H9 (cell line): ENCODE measurements around the gene FHL2. TPM values are rescaled to one million over a fixed set of nuclear protein-coding genes. Genes with fewer than 3 reads are reported as not detected.

Experiments used
- DNase-seq: peaks from one replicate; pipeline ENCODE4 v3.0.0-alpha.2; 2017
- H2AFZ ChIP-seq: one replicate; pipeline ENCODE4 v1.6.1; 2013; ENCODE audit warnings: mild to moderate bottlenecking, low read length, control low read depth, moderate library complexity
- H2AK5ac ChIP-seq: 2 replicates; pipeline ENCODE4 v1.6.1; 2013; ENCODE audit warnings: low read length, control low read depth, mixed read lengths; ENCODE audit not compliant: insufficient read length
- H2BK120ac ChIP-seq: one replicate; pipeline ENCODE4 v1.6.1; 2013; ENCODE audit warnings: low read depth, mild to moderate bottlenecking, low read length, control low read depth, inconsistent platforms; ENCODE audit not compliant: poor library complexity, severe bottlenecking
- H2BK12ac ChIP-seq: 2 replicates; pipeline ENCODE4 v1.6.1; 2013; ENCODE audit warnings: low read length, control low read depth, mixed read lengths, low read depth; ENCODE audit not compliant: insufficient read length
- H2BK15ac ChIP-seq: 2 replicates; pipeline ENCODE4 v1.6.1; 2013; ENCODE audit warnings: low read depth, low read length, control low read depth
- H2BK20ac ChIP-seq: one replicate; pipeline ENCODE4 v1.6.1; 2013; ENCODE audit warnings: low read depth, mild to moderate bottlenecking, low read length, control low read depth, inconsistent platforms; ENCODE audit not compliant: poor library complexity, severe bottlenecking
- H2BK5ac ChIP-seq: 2 replicates; pipeline ENCODE4 v1.6.1; 2013; ENCODE audit warnings: low read length, control low read depth, mixed read lengths; ENCODE audit not compliant: insufficient read length
- H3K14ac ChIP-seq: 2 replicates; pipeline ENCODE4 v1.6.1; 2013; ENCODE audit warnings: low read length, control low read depth; ENCODE audit not compliant: insufficient read depth
- H3K18ac ChIP-seq: 2 replicates; pipeline ENCODE4 v1.6.1; 2013; ENCODE audit warnings: low read depth, mild to moderate bottlenecking, mixed read lengths, low read length, control low read depth; ENCODE audit not compliant: insufficient read length
- H3K23ac ChIP-seq: 2 replicates; pipeline ENCODE4 v1.6.1; 2013; ENCODE audit warnings: low read length, control low read depth, mixed read lengths, low read depth; ENCODE audit not compliant: insufficient read length
- H3K23me2 ChIP-seq: 2 replicates; pipeline ENCODE4 v1.6.1; 2013; ENCODE audit warnings: low read depth, mild to moderate bottlenecking, mixed read lengths, low read length, control low read depth; ENCODE audit not compliant: insufficient read length, poor library complexity, severe bottlenecking
- H3K27ac ChIP-seq: 2 replicates; pipeline ENCODE4 v1.5.1; 2013; ENCODE audit warnings: low read length, control low read depth, mixed read lengths, low read depth; ENCODE audit not compliant: insufficient read length
- H3K27me3 ChIP-seq: 2 replicates; pipeline ENCODE4 v1.6.1; 2013; ENCODE audit warnings: low read length, control low read depth, inconsistent platforms; ENCODE audit not compliant: insufficient read depth
- H3K4ac ChIP-seq: 2 replicates; pipeline ENCODE4 v1.6.1; 2013; ENCODE audit warnings: low read depth, mild to moderate bottlenecking, control low read depth, inconsistent platforms, low read length, moderate library complexity
- H3K4me1 ChIP-seq: 2 replicates; pipeline ENCODE4 v1.6.1; 2013; ENCODE audit warnings: low read length, control low read depth, inconsistent platforms; ENCODE audit not compliant: insufficient read depth
- H3K4me2 ChIP-seq: 2 replicates; pipeline ENCODE4 v1.6.1; 2013; ENCODE audit warnings: low read length, control low read depth, mixed read lengths; ENCODE audit not compliant: insufficient read length, insufficient read depth
- H3K56ac ChIP-seq: 2 replicates; pipeline ENCODE4 v1.6.1; 2013; ENCODE audit warnings: low read depth, mild to moderate bottlenecking, mixed read lengths, low read length, control low read depth; ENCODE audit not compliant: insufficient read length
- H3K79me1 ChIP-seq: 2 replicates; pipeline ENCODE4 v1.6.1; 2013; ENCODE audit warnings: low read depth, mild to moderate bottlenecking, moderate library complexity, low read length, control low read depth, inconsistent platforms; ENCODE audit not compliant: insufficient read depth, poor library complexity, severe bottlenecking
- H3K79me2 ChIP-seq: 2 replicates; pipeline ENCODE4 v1.6.1; 2013; ENCODE audit warnings: low read length, control low read depth, inconsistent platforms; ENCODE audit not compliant: insufficient read depth
- H3K9ac ChIP-seq: 2 replicates; pipeline ENCODE4 v1.6.1; 2013; ENCODE audit warnings: low read length, control low read depth, mixed read lengths; ENCODE audit not compliant: insufficient read length; ENCODE audit errors: extremely low read depth
- H3K9me3 ChIP-seq: one replicate; pipeline ENCODE4 v1.6.1; 2013; ENCODE audit warnings: low read depth, low read length, inconsistent platforms; ENCODE audit not compliant: control insufficient read depth
- H3T11ph ChIP-seq: one replicate; pipeline ENCODE4 v1.6.1; 2013; ENCODE audit warnings: mild to moderate bottlenecking, low read length, control low read depth, inconsistent platforms
- H4K20me1 ChIP-seq: one replicate; pipeline ENCODE4 v1.6.1; 2013; ENCODE audit not compliant: control insufficient read depth, insufficient read length, insufficient read depth
- H4K5ac ChIP-seq: 2 replicates; pipeline ENCODE4 v1.6.1; 2013; ENCODE audit warnings: low read depth, mild to moderate bottlenecking, mixed read lengths, low read length, control low read depth; ENCODE audit not compliant: insufficient read length
- H4K8ac ChIP-seq: replicated peaks from 2 replicates; pipeline ENCODE4 v1.6.1; 2013; ENCODE audit warnings: low read length, control low read depth, mixed read lengths, low read depth; ENCODE audit not compliant: insufficient read length
- H4K91ac ChIP-seq: 2 replicates; pipeline ENCODE4 v1.6.1; 2013; ENCODE audit warnings: low read depth, mild to moderate bottlenecking, moderate library complexity, mixed read lengths, low read length, control low read depth; ENCODE audit not compliant: insufficient read length
- H3K27ac Mint-ChIP-seq, 3 experiments: 2 replicates in 2 of 3; 3 replicates in 1 of 3; pipeline ENCODE4 v1.8.0; 2020 to 2021; ENCODE audit warnings: mixed read lengths in 3 of 3, mild to moderate bottlenecking in 1 of 3, moderate library complexity in 1 of 3
- H3K27me3 Mint-ChIP-seq: 2 replicates; pipeline ENCODE4 v1.8.0; 2021; ENCODE audit warnings: low read depth, mild to moderate bottlenecking, moderate library complexity, mixed read lengths
- H3K36me3 Mint-ChIP-seq, 3 experiments: 2 replicates in 2 of 3; 3 replicates in 1 of 3; pipeline ENCODE4 v1.8.0; 2020 to 2021; ENCODE audit warnings: low read depth in 3 of 3, mixed read lengths in 3 of 3; ENCODE audit not compliant: insufficient read depth in 1 of 3
- H3K4me1 Mint-ChIP-seq, 2 experiments: 2 replicates each; pipeline ENCODE4 v1.8.0; 2020; ENCODE audit warnings: mixed read lengths in 2 of 2
- H3K4me3 Mint-ChIP-seq, 2 experiments: 2 replicates in 1 of 2; 3 replicates in 1 of 2; pipeline ENCODE4 v1.8.0; 2020 to 2021; ENCODE audit warnings: mild to moderate bottlenecking in 2 of 2, mixed read lengths in 2 of 2, moderate library complexity in 1 of 2
- H3K9me3 Mint-ChIP-seq, 2 experiments: 2 replicates in 1 of 2; 3 replicates in 1 of 2; pipeline ENCODE4 v1.8.0; 2020; ENCODE audit warnings: mild to moderate bottlenecking in 2 of 2, mixed read lengths in 2 of 2, moderate library complexity in 1 of 2
- CTCF ChIP-seq: fragments of 200-600 bp; sonication (generic); conservative IDR thresholded peaks from 3 replicates; pipeline ENCODE4 v1.8.0; 2021; ENCODE audit warnings: antibody characterized with exemption, mild to moderate bottlenecking
- WGBS: extraction: QIAGEN DNeasy Blood & Tissue Kit; methylation state at CpG from one replicate; pipeline ENCODE4 v1.1.7; 2013; ENCODE audit warnings: missing lambda C conversion rate, low lambda C conversion rate, mixed read lengths; ENCODE audit not compliant: insufficient read length; ENCODE audit errors: extremely low coverage; 5-methylcytosine and 5-hydroxymethylcytosine counted together
- total RNA-seq: library from RNA; stranded (reverse); gene quantifications from 2 replicates; pipeline ENCODE4 v1.2.1, GENCODE V29; 2021

FHL2 gene
- total RNA-seq, 1 experiment from 2014 or later = 34.9 TPM

- Mint-ChIP-seq H3K4me1 (peaks cover 18 to 19% of the 10 kb centered on the region in 2 experiments), H3K4me3 (no peak overlapping the region), H3K36me3 (peaks cover 0 to 3% (median 3%) of the 10 kb centered on the region in 3 experiments; a peak in 3 of 7 replicates), H3K27me3 (peaks cover 17% of the 10 kb centered on the region), H3K27ac (no peak overlapping the region), H3K9me3 (peaks cover 2% of the 10 kb centered on the region in 2 experiments; a peak in 3 of 5 replicates)
- Histone ChIP-seq H4K20me1 (no peaks in the 10 kb centered on the region), H4K8ac (no peak overlapping the region), H2BK12ac (no peak overlapping the region), H3K4me1 (peaks cover 2% of the 10 kb centered on the region; the same call in 1 of the 2 replicates), H3K9me3 (no peaks in the 10 kb centered on the region), H3K14ac (no peak overlapping the region), H2BK15ac (no peak overlapping the region), H3K56ac (no peak overlapping the region), H4K91ac (no peak overlapping the region), H3K23me2 (no peaks in the 10 kb centered on the region), H3K4ac (no peak overlapping the region), H3K27ac (no peak overlapping the region), H3K18ac (no peak overlapping the region), H2AFZ (no peak overlapping the region), H3K9ac (no peak overlapping the region), H2BK20ac (no peak overlapping the region), H2BK120ac (no peak overlapping the region), H2BK5ac (no peak overlapping the region), H2AK5ac (no peak overlapping the region), H3K23ac (no peak overlapping the region), H3K4me2 (no peak overlapping the region), H4K5ac (no peak overlapping the region), H3K27me3 (peaks cover 5% of the 10 kb centered on the region; the same call in 1 of the 2 replicates), H3T11ph (no peak overlapping the region), H3K79me2 (no peaks in the 10 kb centered on the region), H3K79me1 (no peaks in the 10 kb centered on the region)
- no peak for DNase-seq
- no CpG with 5 or more reads among the region's 3 CpGs for WGBS
- no peak for TF ChIP-seq CTCF
These were observed 5.9 kb upstream of the FHL2 start for GRCh38 chr2:105404736-105405135.
